IMR-90 (cell line): ENCODE measurements around the gene PARD3.

ENCODE experiments used
- MXI1 ChIP-seq: IDR thresholded peaks from 2 replicates; pipeline ENCODE4 v1.6.1; 2012; ENCODE audit warnings: low read depth, mild to moderate bottlenecking, low read length, moderate library complexity, borderline replicate concordance
- NFE2L2 ChIP-seq: fragments of 150-350 bp; IDR thresholded peaks from 2 replicates; pipeline ENCODE4 v1.6.1; 2016; ENCODE audit warnings: low read depth, mild to moderate bottlenecking, low read length
- RCOR1 ChIP-seq: IDR thresholded peaks from 2 replicates; pipeline ENCODE4 v1.6.1; 2012; ENCODE audit warnings: mild to moderate bottlenecking, low read length, improper control_type of control experiment; ENCODE audit not compliant: insufficient replicate concordance
- SMC3 ChIP-seq: fragments of 150-350 bp; IDR thresholded peaks from 2 replicates; pipeline ENCODE4 v1.6.1; 2016; ENCODE audit warnings: low read depth, mild to moderate bottlenecking, antibody characterized with exemption, low read length, moderate library complexity
- TF ChIP-seq, protein P1 (sequence below): conservative IDR thresholded peaks from 2 replicates; pipeline ENCODE4 v1.5.1; 2012; ENCODE audit warnings: mild to moderate bottlenecking, low read depth, low read length, improper control_type of control experiment

GRCh38 chr10:34627741-34628140, 187.4 kb downstream of the PARD3 start:
- TF ChIP-seq, protein P1, sequence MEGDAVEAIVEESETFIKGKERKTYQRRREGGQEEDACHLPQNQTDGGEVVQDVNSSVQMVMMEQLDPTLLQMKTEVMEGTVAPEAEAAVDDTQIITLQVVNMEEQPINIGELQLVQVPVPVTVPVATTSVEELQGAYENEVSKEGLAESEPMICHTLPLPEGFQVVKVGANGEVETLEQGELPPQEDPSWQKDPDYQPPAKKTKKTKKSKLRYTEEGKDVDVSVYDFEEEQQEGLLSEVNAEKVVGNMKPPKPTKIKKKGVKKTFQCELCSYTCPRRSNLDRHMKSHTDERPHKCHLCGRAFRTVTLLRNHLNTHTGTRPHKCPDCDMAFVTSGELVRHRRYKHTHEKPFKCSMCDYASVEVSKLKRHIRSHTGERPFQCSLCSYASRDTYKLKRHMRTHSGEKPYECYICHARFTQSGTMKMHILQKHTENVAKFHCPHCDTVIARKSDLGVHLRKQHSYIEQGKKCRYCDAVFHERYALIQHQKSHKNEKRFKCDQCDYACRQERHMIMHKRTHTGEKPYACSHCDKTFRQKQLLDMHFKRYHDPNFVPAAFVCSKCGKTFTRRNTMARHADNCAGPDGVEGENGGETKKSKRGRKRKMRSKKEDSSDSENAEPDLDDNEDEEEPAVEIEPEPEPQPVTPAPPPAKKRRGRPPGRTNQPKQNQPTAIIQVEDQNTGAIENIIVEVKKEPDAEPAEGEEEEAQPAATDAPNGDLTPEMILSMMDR = no peak
- TF ChIP-seq NFE2L2 = no peak
- no peak for TF ChIP-seq MXI1
- TF ChIP-seq RCOR1 = no peak
- no peak for TF ChIP-seq SMC3
